GM21526 (cell line): Measurements from ENCODE around the gene TANGO6.
"Not testable (repeated sequence)": the region's sequence is repeated elsewhere in the genome, so short reads cannot be mapped to it uniquely, and the experiment has no call there.

ENCODE experiments used
- ATAC-seq: cut with Tn5 transposase; IDR thresholded peaks from one replicate; pipeline ENCODE4 v1.9.1; 2021; ENCODE audit warnings: moderate library complexity; ENCODE audit not compliant: unreplicated experiment, low FRiP score

The TANGO6 gene

DNA sequence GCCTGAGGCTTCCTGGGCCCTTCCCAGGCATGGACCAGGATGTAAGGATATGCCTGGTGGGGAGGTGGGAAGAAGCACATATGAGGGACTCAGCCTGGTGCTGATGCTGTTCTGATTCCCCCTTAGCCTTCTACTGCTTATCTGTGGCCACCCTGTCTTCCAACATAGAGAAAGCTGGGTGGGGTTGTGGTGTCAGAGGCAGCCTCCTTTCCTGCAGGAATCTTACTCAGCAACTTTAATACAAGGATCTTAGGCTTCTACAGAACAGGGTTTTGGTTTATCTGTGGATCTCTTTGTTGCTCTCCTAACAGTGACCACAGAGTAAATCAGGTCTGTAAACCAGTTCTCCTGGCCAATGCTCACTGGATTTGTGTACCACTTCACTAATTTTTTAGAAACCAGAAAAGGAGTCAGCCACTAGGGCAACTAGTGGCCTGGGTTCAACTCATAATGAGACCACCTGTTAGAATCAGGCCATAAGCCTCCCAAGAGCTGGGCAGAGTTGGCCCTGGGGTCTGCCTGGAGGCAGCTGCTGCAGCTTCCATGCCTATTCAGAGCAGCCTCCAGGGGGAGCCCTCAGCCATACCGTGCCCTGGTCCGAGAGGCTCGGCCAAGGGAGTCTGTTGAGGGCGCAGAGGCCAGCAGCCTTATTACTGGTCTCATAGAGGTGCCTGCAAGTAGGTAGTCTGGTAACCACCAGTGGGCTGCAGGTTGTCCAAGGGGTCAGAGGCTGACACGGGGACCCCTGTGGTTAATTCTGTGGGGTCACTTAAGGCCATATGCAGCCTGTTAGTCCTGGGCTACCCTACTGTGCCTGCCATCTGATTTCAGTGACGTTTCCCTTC is 269.2 kb downstream of the TANGO6 start:
- no peak for ATAC-seq

DNA sequence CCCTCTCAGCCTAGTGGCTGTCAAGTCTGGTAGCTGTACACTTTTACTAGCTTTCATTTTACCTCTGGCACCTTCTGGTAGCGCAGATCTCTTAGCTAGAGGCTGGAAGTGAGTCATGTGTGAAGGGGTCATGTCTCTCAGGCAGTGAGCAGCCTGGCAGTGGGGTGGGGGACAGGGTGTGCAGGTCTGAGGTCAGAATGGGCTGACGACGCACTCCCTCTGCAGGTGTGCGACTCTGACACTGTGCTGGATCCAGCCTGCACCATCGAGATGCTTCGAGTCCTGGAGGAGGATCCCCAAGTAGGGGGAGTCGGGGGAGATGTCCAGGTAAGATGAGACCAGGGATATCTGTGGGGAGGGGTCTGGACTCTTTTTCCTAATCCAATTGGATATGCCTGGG is 269.9 kb downstream of the TANGO6 start:
- ATAC-seq: no peak

DNA sequence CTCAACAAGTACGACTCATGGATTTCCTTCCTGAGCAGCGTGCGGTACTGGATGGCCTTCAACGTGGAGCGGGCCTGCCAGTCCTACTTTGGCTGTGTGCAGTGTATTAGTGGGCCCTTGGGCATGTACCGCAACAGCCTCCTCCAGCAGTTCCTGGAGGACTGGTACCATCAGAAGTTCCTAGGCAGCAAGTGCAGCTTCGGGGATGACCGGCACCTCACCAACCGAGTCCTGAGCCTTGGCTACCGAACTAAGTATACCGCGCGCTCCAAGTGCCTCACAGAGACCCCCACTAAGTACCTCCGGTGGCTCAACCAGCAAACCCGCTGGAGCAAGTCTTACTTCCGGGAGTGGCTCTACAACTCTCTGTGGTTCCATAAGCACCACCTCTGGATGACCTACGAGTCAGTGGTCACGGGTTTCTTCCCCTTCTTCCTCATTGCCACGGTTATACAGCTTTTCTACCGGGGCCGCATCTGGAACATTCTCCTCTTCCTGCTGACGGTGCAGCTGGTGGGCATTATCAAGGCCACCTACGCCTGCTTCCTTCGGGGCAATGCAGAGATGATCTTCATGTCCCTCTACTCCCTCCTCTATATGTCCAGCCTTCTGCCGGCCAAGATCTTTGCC is 271.1 kb downstream of the TANGO6 start:
- ATAC-seq: no peak

DNA sequence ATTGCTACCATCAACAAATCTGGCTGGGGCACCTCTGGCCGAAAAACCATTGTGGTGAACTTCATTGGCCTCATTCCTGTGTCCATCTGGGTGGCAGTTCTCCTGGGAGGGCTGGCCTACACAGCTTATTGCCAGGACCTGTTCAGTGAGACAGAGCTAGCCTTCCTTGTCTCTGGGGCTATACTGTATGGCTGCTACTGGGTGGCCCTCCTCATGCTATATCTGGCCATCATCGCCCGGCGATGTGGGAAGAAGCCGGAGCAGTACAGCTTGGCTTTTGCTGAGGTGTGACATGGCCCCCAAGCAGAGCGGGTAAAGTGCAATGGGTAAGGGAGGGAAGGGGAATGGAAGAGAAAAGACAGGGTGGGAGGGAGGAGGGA is 271.6 kb downstream of the TANGO6 start:
- no peak for ATAC-seq

GRCh38 chr16:69115361-69115760 is 272.0 kb downstream of the TANGO6 start:
- no peak for ATAC-seq

DNA sequence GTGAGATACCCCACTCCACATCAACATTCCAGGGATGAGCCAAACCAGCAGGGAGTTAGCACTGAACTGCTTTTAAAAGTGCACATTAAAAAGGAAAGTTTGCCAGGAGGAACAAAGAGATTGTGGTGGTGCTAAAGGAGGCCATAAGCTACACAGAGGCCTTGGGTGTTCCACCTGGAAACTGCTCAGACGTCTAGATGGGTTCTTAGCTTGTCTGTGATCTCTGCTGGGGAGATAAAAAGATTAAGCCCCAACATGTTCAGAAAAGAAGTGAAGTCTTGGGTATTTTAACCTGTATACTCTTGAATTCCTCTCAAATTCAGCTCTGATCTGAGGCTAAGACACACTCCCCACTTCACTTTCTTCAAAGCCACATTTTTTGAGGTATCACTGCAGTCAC is 272.5 kb downstream of the TANGO6 start:
- no peak for ATAC-seq

DNA sequence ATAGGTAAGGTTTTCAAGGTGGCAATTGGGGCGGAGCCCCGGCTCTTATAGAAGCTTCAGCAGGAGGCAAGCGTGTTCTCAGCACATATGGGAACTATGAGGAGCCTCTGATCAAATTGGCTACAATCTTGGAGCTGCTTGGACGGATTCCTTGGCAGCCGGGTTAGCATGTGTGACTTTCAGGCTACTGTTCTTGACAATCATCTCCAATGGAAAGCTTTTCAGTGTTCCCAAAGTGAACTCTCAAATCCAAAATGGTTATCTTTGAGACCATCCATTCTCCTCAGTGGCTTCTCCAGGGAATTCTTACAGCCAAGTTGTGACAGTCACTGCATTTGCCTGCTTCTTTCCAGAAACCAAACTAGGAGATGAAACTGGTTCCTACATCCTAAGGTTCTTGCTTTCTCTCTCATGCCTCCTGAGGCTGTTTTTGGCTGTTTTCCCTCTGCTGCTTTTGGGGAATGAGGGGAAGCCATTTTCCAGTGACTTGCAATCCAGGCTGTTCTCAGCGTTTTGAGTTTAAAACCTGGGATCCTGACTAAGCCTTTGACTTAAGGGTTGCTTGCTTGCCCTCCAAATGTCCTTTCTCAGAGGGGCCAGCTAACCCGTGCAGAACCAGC is 273.0 kb downstream of the TANGO6 start:
- no peak for ATAC-seq

GRCh38 chr16:69116906-69117305 is 273.6 kb downstream of the TANGO6 start:
- no peak for ATAC-seq

DNA sequence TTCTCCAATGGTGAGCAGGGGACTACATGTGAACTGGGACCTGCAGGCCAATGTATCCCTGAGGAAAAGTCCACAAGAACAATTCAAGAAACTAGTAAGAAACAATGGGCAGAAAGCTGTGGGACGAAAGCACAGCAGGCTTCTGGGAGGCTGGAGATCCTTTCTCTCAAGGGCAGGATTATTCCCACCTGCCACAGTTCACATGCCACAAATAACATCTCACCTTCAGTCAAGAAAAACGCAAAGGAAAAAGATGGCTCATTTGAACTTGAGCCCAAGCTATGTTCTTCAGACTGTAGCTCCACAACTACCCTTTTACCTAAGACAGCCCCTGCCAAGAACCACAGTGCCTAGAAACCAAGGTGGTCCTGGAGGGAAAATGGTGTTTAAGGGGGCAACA is 275.1 kb downstream of the TANGO6 start:
- no peak for ATAC-seq

DNA sequence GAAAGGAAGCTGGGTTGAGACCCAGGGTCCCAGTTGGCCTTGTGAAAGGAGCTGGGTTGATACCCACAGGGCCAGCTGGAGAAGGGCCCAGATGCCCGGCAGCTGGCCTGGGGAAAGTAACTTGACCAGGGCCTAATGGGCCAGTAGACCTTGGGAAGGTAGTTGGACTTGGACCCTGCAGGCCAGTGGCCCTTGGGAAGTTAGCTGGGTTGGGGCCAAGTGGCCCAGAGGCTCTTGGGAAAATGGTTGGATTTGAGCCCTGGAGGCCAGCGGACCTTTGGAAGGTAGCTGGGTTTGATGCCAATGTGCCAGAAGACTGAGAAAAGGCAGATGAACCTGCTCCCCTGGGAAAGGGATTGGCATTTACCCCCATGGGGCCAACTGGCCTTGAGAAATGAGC is 275.7 kb downstream of the TANGO6 start:
- no peak for ATAC-seq

- no peak for ATAC-seq
Observed at GRCh38 chr16:69119536-69119935, 276.2 kb downstream of the TANGO6 start.

GRCh38 chr16:69120096-69120664 is 276.8 kb downstream of the TANGO6 start:
- no peak for ATAC-seq

- no peak for ATAC-seq
Observed at GRCh38 chr16:69123910-69124309, 280.6 kb downstream of the TANGO6 start.

DNA sequence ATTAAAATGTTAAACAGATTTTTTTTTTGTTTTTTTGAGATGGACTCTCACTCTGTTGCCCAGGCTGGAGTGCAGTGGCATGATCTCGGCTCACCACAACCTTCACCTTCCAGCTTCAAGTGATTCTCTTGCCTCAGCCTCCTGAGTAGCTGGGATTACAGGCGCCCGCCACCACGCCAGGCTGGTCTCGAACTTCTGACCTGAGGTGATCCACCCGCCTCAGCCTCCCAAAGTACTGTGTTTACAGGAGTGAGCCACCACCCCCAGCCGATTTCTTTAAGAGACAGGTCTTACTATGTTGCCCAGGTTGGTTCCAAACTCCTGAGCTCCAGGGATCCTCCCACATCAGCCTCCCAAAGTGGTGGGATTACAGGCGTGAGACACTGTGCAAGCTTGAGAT is 281.1 kb downstream of the TANGO6 start:
- ATAC-seq: not testable (repeated sequence)

- not testable (repeated sequence) for ATAC-seq
Observed at GRCh38 chr16:69124961-69125360, 281.6 kb downstream of the TANGO6 start.

DNA sequence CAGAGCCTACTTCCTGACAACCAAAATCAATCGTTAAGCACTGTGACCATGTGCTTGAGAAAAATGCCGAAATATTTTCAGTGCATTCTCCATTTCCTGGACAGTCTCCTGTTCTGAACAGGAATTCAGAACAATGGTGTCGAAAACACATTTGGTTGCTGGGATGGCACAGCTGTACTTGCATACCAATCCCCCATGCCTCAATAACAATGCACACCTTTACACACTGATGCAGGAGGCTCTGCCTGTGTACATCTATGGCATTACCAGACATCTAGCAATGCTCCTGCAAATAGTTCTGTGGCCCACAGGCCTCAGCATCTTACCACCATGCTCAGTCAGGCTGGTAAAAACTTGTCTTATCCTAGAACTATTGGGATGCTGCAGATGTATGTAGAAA is 282.9 kb downstream of the TANGO6 start:
- ATAC-seq: no peak

DNA sequence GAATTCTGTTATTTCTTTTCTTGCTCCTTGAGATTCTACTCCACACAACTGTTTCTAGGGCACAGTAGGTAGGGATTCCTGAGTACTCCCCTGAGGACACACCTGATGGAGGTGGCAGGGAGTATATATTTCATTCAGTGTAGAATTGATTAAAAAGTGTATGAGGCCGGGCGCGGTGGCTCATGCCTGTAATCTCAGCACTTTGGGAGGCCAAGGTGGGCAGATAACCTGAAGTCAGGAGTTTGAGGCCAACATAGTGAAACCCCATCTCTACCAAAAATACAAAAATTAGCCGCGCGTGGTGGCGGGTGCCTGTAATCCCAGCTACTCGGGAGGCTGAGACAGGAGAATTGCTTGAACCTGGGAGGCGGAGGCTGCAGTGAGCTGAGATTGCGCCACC is 283.5 kb downstream of the TANGO6 start:
- ATAC-seq: not testable (repeated sequence)

DNA sequence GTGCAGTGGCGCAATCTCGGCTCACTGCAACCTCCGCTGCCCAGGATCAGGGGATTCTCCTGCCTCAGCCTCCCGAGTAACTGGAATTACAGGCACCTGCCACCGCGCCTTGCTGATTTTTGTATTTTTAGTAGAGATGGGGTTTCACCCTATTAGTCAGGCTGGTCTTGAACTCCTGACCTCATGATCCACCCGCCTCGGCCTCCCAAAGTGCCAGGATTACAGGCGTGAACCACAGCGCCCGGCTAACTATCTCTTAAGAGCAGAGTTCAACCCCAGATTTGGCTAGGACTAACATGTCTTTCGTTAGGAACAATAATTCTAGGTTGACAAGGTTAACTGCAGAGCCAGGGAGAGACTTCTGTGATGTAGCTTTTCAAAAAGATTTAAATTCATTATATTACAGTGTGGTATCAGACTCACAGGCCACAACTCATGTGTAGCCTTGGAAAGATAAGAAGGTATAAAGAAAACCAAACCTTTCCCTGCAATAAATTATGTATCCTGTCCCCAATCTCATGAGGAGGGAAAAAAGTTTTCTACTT is 284.7 kb downstream of the TANGO6 start:
- ATAC-seq: no peak

DNA sequence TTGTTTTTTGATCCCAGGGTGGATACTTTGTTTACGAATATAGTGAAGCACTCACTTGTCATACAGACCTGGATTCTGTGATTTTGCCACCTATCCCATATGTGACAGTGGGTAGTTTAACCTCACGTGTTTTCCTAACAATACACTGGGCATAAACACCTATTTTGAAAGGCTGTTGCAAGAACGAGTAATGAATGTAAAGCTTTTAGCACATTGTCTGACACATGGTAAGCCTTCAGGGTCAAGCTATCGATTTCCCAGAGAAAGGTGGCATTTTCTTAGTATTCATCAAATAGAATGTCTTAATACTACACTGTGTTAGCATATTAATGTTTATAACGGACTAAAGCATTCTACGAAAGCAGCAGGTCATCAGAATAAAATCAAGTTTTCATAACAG is 287.1 kb downstream of the TANGO6 start:
- no peak for ATAC-seq

- no peak for ATAC-seq
Observed at GRCh38 chr16:69131167-69131838, 288.0 kb downstream of the TANGO6 start.
